Kasumi-1 (cell line): ENCODE data around the gene KLHDC4.
A peak's percentile ranks its signal among the peaks of the same experiment; 100 is the strongest.
"Not testable (repeated sequence)": the region's sequence is repeated elsewhere in the genome, so short reads cannot be mapped to it uniquely, and the experiment has no call there.

ENCODE experiments used
- DNase-seq, 2 experiments: peaks; one replicate each; lab custom pipeline; 2025; lab: John Stamatoyannopoulos, UW

KLHDC4 gene

DNA sequence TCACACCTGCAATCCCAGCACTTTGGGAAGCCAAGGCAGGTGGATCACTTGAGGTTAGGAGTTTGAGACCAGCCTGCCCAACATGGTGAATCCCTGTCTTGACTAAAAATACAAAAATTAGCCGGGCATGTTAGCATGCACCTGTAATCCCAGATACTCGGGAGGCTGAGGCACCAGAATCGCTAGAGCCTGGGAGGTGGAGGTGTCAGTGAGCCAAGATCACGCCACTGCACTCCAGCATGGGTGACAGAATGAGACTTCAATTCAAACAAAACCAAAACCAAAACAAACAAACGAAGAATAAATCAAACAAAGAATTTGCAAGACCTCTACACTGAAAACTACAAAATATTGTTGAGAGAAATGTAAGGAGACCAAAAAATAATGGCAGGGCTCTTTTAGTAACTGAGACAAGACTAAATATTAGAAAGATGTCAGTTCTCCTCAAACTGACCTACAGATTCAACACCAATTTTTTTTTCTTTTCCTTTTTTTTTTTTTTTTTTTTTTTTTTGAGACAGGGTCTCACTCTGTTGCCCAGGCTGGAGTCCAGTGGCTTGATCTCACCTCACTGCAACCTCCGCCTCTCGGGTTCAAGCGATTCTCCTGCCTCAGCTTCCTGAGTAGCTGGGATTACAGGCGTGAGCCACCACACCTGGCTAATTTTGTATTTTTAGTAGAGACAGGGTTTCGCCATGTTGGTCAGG is 23.1 kb upstream of the KLHDC4 start:
- DNase-seq, result not testable (repeated sequence)

DNA sequence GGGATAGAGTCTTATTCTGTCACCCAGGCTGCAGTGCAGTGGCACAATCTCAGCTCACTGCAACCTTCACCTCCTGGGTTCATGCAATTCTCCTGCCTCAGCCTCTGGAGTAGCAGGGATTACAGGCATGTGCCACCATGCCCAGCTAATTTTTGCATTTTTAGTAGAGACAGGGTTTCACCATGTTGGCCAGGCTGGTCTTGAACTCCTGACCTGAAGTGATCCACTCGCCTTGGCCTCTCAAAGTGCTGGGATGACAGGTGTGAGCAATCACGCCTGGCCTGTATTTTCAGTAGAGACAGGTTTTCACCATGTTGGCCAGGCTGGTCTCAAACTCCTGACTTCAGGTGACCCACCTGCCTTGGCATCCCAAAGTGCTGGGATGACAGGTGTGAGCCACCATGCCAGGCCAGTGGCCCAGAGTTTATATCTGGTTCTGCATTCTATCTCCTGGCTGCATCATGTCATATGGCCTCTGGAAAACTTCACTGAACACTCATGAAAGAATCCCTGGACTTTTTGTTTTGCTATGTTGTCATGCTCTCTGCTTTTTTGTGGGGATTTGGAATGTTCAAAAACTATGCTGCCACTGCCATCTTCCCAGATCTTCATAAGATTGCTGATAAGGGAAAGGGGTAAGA is 21.8 kb upstream of the KLHDC4 start:
- DNase-seq, result not testable (repeated sequence)

DNA sequence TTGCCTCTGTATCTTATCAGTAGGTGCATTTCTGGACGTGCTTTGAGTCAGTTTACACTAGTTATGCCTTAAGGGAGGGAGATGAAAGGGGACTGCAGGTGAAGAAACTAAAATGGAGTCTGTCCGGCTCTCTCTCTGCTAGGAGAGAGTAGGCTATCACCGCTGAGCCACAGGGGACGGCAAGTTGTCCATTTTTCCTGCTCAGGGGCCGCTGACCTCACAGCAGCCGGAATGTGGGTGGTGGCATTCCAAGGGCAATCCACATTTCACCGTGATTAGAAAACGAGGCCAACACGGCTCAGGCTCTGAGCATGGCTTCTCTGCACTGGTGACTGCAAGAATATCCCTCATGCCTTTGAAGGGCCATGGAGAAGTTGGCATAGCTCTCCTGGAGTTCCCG is 19.0 kb upstream of the KLHDC4 start:
- DNase-seq, result no peak

DNA sequence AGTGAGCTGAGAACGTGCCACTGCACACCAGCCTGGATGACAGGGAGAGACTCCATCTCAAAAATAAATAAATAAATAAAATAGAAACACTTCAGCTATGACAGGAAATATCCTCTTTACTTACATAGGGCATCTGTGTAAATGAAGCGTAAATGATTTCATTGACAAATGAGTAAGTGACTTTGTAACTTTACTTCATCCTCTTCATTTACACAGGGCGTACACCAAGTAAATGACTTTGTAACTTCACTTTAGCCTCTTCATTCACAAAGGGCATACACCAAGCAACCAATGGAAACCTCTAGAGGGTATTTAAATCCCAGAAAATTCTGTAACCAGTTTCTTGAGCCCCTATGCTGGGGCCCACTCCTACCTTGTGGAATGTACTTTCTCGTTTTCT is 16.2 kb upstream of the KLHDC4 start:
- no peak for DNase-seq

DNA sequence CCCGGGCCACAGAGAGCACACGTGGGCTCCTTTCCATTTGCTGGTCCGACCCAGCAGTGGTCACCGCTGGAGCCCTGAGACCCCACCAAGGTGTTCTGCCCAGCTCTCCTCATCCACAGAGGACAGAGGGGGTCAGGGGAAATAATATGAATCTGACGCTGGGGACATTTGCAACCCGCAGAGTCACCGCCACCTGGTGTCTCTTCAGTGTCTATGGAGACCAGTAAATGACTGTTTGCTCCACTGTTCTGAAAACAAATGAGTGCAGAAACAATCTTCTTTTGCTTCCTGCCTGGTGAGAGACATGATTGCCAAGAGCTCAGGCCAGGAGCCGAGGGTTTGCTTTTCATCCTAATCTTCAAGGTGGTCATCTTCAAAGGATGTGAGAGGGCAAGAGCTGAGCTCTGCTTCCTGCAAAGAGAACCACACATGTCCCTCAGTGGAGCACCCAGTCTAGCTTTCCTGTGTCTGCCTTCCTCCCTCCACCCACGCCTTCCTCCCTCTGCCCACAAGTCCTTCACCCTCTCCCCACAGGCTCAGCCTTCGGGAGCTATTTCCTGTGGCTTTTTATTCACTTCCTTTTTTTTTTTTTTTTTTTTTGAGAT is 14.7 kb upstream of the KLHDC4 start:
- DNase-seq, result peak; percentile 99

DNA sequence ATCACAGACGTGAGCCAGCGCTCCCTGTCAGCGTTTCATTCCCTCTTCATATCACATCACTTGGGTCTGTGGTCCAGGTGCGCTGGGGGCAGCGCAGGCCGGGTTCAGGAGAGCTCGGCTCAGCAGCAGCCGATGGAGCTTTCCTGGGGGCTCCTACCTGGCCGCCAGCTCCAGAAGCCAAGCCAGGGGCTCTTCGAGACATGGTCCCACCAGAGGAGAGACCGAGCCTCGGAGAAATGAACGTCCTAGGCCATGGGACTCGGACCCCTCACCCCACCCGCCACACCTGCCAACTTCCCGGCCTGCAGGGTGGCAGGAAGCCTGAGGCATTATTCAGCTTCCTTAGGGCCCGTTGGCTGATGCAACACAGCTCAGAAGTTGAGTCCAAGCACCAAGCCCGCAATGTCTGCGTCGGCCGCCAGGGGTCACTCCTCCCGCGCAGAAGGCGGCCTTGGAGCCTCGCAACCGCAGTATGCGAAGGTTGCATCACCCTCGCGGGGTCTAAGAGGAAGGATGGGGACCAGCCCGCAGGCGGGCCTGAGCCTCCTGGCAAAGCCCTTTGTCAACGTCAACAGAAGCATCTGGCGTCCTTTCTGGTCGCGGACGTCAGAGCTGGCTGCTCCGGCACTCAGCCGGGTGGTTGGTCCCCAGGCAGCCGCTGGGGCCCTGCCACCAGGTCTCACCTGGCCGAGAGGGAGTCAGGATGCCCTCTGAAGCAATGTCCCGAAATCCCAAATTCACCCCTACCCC is 13.2 kb upstream of the KLHDC4 start:
- DNase-seq, result peak; percentile 94 to 95

DNA sequence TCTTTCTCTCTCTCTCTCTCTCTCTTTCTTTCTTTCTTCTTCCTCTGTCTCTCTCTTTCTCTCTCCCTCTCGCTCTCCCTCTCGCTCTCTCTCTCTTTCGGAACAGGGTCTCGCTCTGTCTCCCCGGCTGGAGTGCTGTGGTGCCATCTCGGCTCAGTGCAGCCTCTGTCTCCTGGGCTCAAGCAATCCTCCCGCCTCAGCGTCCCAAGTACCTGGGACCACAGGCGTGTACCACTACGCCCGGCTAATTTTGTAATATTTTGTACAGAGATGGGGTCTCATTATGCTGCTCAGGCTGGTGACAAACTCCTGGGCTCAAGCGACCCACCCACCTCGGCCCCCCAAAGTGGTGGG is 12.7 kb upstream of the KLHDC4 start:
- no peak for DNase-seq

DNA sequence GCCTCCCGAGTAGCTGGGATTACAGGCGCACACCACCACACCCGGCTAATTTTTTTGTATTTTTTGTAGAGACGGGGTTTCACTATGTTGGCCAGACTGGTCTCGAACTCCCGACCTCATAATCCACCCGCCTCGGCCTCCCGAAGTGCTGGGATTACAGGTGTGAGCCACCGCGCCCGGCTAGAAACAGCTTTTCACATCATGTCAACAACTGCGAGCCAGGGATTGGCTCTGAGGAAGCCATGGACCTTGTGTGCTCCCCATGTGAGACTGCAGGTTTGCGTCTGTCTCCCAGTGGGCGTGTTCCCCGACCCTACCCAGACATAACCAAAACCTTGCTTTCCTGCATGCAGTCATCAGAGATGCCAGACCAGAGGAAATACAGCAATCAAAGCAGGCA is 8.1 kb upstream of the KLHDC4 start:
- DNase-seq, result not testable (repeated sequence)

DNA sequence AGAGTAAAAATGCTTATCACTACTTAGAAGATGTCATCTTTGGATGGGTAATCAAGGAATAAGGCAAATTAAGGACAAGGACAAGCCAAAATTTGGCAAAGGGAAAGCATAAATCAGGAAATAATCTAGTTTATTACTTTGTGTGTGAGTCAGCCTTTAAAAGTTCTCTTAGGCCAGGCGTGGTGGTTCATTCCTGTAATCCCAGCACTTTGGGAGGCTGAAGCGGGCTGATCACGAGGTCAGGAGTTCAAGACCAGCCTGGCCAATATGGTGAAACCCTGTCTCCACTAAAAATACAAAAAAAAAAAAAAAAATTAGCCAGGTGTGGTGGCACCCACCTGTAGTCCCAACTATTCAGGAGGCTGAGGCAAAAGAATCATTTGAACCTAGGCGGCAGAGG is 1.7 kb upstream of the KLHDC4 start:
- DNase-seq, result not testable (repeated sequence)

DNA sequence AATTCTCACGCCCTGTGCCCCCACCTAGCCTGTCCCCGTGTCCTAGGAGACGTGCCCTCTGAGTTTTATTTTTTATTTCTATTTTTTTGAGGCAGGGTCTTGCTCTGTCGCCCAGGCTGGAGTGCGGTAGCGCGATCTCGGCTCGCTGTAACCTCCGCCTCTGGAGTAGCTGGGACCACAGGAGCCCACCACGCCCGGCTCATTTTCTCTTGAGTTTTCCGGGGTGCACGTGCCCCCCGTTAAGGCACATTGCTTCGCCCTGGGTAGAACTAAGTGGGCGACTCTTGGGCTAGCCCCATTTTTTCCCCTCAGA is 655 bp upstream of the KLHDC4 start:
- no peak for DNase-seq

DNA sequence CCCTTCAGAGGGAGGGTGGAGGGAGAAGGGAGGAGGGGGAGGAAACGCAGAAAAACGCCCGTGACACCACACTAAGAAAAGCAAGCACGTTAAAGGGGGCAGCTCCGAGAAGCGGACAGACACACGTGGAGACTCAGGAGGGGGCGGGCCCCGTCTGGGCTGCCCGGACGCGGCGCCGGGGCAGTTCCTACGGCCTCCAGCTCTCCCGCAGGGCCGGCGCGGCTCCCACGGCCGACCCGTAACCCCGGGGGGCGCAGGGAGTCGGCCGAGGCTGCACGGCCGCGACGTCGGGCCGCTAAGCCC is 362 bp downstream of the KLHDC4 start:
- peak; percentile 8 to 12 for DNase-seq

DNA sequence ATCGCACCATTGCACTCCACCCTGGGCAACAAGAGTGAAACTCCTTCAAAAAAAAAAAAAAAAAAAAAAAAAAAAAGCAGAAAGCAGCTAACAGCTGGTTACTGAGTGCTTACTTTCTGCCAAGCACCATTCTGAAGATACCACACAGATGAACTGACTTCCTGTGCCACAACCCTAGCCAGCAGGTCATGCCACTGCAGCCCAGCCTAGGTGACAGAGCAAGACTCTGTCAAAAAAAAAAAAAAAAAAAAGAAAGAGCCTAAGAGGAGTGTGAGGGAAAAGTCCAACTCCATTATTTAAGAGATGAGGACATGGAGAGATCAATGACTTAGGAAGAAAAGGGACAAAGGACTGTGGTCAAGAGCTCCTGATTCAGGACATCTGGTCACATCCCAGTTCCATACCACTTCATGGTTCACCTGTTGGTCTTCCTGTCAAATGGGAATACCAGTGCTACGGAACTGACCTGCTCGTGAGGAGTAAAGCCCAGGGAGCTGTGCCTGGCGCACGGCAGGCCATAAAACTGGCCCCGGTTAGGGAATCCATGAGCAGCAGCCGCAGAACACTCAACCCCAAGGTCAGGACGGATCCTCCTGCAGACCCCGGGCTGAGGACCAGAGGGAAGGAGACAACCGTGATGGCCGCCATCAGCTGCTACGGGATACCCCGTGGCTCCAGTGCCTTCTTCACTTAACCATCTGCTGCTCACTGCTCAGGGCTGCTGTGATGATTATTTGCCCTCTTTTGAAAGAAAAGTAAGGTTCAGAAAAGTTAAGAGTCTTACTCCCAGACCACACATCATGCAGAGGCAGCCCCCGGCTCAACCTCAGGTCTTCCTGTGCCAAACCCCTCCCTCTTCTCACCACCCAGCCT is 950 bp downstream of the KLHDC4 start:
- no peak for DNase-seq

DNA sequence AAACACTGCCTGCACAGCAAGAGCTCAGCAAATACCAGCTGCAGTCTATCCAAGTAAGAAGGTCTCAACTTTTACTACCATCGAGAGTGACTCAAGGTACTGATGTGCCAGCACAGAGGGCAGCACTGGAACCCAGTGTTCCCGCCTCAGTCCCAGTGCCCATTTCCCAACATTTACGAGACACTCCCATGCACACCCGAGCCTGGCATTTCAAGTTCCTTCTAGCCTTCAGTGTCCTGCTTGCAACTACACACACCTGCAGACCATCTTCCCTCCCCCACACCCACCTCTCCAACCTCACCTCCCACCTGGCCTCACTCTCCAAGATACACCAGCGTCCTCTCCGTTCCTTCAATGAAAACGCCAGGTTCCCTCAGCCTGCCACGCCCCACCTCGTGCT is 3.2 kb downstream of the KLHDC4 start:
- DNase-seq, result no peak

DNA sequence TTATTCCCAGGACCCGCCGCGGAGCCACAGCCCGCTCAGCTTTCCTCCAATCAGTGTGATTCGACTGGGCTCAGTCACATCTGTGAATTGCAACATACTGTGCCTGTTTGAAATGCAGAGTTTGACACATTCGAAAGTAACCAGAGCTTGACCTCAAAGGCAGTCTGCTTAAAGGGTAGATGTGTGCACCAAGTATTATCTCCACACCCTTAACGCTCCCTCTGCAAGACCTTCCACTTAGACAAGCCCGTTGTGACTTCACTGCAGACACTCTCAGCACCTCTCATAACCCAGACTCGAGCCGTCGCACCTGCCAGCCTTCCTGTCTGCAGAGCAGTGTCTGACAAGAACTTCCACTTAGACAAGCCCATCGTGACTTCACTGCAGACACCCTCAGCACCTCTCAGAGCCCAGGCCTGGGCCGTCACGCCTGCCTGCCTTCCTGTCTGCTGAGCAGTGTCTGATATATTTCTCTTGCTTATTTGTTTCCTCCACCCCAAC is 3.7 kb downstream of the KLHDC4 start:
- DNase-seq, result no peak

DNA sequence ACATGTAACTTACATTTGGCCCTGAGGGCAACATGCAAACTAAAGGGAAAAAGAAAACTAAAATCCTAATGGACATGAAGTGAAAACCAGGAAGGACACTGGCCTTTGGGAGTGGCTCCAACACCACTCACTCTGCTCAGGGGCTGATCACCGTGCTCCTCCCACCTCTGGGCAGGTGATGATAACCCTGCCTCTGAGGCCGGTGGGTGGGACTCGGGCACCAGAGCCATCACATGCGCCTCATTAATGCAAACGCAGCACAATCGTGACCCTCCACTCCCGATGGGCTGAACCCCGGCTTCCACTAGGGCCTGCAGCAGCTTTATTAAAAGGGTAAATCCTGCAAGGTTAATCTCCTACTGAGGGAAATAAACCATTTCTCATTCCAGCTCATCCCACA is 4.7 kb downstream of the KLHDC4 start:
- no peak for DNase-seq

DNA sequence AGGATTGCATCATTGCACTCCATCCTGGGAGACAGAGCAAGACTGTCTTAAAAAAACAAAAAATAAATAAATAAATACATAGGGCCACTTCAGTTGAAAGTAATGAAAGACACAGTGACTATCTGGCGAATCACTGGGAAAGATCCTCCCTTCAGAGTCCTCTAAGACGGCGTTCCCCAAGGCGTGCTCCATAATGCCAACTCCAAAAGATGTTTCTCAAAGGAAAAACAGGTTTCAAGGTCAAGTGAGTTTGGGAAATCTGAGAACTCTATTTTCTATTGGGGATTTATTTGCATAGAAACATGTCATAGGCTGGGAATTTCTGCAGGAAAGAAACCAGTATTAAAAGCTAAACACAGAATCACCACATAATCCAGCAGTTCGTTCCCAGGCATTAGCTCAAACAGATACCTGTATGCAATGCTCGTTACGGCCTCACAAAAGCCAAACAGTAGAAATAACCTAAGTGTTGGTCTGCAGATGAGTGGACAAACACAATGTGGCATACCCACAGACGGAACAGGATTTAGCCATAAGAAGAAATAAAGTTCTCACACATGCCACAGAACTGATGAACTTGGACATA is 7.9 kb downstream of the KLHDC4 start:
- DNase-seq, result no peak

DNA sequence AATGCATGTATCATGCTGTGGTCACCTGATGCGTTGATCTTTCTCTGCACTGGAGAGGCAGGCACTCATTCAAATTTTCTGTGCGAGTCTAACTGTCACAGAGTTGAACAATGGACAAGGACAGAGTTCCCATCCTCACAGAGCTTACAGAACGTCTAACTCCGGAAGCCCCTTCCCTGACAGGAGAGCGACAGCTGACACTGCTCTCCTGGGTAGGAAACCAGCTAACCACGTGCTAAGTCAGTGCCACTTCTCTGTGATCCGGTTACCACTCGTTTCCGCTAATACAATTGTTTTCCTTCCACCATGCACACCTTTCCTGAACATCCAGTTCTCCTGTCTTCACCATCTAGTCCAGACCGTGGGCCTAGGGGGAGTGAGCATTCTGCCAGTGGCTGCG is 11.3 kb downstream of the KLHDC4 start:
- no peak for DNase-seq

DNA sequence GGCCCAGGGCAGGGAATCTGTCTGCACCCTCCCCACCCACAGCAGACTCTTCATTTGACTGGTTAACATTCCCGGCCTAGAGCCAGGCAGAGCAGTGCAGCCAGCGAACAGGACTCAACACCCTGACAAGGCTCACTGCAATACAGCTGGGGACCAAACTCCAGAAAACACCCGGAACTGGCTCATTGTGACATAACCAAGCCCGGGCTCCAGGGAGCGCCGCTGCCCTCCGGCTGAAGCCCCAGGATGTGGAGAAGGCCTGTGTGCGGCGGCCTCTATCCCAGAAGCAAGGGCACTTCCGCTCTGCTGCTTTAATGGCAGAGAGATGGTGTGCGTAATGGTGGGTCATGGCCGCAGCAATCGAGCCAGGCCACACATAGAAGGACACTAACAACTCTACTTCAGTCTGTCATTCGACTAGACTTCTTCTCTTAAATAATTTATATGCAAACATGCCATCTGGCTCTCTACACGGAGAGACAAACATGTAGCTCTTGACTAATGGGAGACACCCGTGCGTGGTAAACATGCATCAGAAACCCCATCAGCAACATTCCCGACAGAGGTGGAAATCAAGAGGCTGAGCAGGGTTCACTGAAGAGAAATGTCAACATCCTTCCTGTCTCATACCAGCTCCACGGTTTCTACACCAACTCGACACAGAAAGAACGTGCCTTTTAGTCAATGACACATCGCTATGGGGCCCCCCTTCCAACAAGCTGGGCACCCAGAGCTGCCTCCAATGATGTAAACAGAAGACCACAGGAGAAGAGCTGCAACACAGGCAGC is 18.0 kb downstream of the KLHDC4 start:
- DNase-seq, result no peak

DNA sequence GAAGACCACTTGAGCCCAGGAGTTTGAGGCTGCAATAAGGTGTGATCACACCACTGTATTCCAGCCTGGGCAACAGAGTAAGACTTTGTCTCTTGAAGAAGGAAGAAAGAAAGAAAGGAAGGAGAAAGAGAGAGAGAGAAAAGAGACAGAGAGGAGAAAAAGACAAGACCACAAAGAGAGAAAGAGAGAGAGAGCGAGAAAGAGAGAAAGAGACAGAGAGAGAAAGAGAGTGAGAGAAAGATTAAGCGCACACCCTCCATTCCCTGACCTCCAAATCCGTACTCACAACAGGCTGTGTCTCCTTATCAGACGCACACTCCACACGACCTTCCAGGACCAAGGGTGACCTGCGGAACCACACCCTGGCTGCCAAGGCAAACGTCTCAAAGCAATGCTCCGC is 19.6 kb downstream of the KLHDC4 start:
- no peak for DNase-seq

DNA sequence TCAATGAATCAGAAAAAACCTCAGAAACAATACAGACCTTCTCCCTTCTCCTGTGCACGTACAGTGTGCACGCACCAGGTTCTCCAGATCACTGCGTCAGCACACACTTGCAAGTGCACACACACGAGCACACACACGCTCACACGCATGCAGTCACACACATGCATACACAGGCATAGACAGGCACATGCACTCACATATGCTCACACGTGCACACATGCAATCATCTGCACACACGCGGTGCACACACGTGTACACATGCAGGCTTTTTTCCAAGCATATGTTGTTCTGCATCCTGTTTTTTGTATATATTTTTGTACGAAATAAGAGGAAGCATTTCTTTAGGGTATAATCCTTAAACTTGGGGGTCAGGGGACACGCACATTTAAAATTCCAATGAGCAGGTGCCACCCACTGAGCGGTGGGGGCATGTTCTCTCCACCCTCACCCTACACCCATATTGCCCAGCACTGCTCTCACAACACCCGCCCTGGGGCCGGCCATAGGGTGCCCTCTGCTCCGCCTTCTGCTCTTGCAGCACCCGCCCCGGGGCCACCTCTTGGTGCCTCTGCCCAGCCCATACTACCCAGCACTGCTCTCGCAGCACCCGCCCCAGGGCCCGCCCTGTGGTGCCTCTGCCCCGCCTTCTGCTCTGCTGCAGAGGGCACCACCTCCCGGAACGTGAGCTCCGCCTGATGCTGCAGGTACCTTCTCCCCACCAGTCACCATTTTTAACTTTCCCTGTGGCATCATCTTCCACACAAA is 20.9 kb downstream of the KLHDC4 start:
- DNase-seq, result no peak
